BLaER1 (cell line): ENCODE results near the gene FBXL13.
"Not testable (repeated sequence)": the region's sequence is repeated elsewhere in the genome, so short reads cannot be mapped to it uniquely, and the experiment has no call there.

Experiments
- H3K27ac ChIP-seq: shearing (Covaris generic); formaldehyde crosslinking; 2 replicates; pipeline ENCODE4 v1.8.1; 2022
- H3K27me3 ChIP-seq: shearing (Covaris generic); formaldehyde crosslinking; 2 replicates; pipeline ENCODE4 v1.8.1; 2022
- H3K36me3 ChIP-seq: shearing (Covaris generic); formaldehyde crosslinking; 2 replicates; pipeline ENCODE4 v1.8.1; 2022
- H3K4me1 ChIP-seq: shearing (Covaris generic); formaldehyde crosslinking; 2 replicates; pipeline ENCODE4 v1.8.1; 2022
- H3K4me2 ChIP-seq: shearing (Covaris generic); formaldehyde crosslinking; 2 replicates; pipeline ENCODE4 v1.8.1; 2022
- H3K4me3 ChIP-seq: shearing (Covaris generic); formaldehyde crosslinking; 2 replicates; pipeline ENCODE4 v1.8.1; 2022
- H3K9ac ChIP-seq: shearing (Covaris generic); formaldehyde crosslinking; 2 replicates; pipeline ENCODE4 v1.8.1; 2022
- H3K9me3 ChIP-seq: shearing (Covaris generic); formaldehyde crosslinking; 2 replicates; pipeline ENCODE4 v1.8.1; 2022
- H4K20me1 ChIP-seq: shearing (Covaris generic); formaldehyde crosslinking; 2 replicates; pipeline ENCODE4 v1.8.1; 2022
- Cebpa-rat ChIP-seq: shearing (Covaris generic); IDR thresholded peaks from 2 replicates; pipeline ENCODE4 v1.8.1; 2022

Gene FBXL13

GRCh38 chr7:103009466-103010185, 65.0 kb downstream of the FBXL13 start:
- peak overlapping the region; percentile 35 for H3K4me3 ChIP-seq
- H3K9me3 ChIP-seq, result peaks cover 18% of the 10 kb centered on the region
- peak overlapping the region; percentile 71 for H3K9ac ChIP-seq
- H3K4me1 ChIP-seq, result peaks cover 33% of the 10 kb centered on the region
- H3K4me2 ChIP-seq, result peak overlapping the region; percentile 90
- H4K20me1 ChIP-seq, result no peaks in the 10 kb centered on the region
- no peaks in the 10 kb centered on the region for H3K27me3 ChIP-seq
- H3K36me3 ChIP-seq, result no peaks in the 10 kb centered on the region
- H3K27ac ChIP-seq, result peak overlapping the region; percentile 93
- TF ChIP-seq Cebpa-rat, result 0 out of 2 replicates have a peak, but pooled peaks have one; percentile 2

DNA sequence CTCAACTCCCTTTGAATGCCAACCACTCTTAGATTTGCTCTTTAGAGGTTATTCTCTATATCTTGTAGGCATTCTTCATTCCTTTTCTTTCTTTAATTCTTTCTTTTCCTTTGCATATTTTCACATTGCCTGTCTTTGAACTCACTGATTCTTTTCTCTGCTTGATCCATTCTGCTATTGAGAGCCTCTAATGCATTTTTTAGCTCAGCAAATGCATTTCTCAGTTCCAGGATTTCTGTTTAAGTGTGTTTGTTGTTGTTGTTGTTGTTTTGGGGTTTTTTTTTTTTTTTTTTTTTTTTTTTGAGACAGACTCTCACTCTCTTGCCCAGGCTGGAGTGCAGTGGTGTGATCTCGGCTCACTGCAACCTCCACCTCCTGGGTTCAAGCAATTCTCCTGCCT, 71.6 kb downstream of the FBXL13 start:
- no peak overlapping the region for H3K27ac ChIP-seq
- H3K4me2 ChIP-seq, result no peak overlapping the region
- no peaks in the 10 kb centered on the region for H4K20me1 ChIP-seq
- H3K9me3 ChIP-seq, result peaks cover 53% of the 10 kb centered on the region
- H3K36me3 ChIP-seq, result no peaks in the 10 kb centered on the region
- no peak overlapping the region for H3K9ac ChIP-seq
- H3K4me1 ChIP-seq, result peaks cover 6% of the 10 kb centered on the region; the same call in 1 of the 2 replicates
- no peaks in the 10 kb centered on the region for H3K27me3 ChIP-seq
- no peak for TF ChIP-seq Cebpa-rat
- no peak overlapping the region for H3K4me3 ChIP-seq

DNA sequence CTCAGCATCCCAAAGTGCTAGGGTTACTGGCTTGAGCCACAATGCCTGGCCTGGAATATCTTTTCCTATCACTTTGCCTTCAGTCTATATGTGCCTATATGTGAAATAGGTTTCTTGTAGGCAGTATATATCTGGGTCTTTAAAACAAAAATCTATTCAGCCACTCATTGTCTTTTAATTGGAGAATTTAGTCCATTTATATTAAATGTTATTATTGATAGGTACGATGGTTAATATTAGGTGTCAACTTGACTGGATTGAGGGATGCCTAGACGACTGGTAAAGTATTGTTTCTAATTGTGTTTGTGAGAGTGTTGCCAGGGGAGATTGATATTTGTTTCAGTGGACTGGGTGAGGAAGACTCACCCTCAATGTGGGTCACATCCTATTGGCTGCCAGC, 73.4 kb downstream of the FBXL13 start:
- H3K27me3 ChIP-seq, result no peaks in the 10 kb centered on the region
- no peaks in the 10 kb centered on the region for H3K4me1 ChIP-seq
- H3K9me3 ChIP-seq, result peaks cover 49% of the 10 kb centered on the region
- no peak overlapping the region for H3K27ac ChIP-seq
- H3K36me3 ChIP-seq, result no peaks in the 10 kb centered on the region
- no peak overlapping the region for H3K4me2 ChIP-seq
- no peak overlapping the region for H3K9ac ChIP-seq
- no peak for TF ChIP-seq Cebpa-rat
- H3K4me3 ChIP-seq, result no peak overlapping the region
- H4K20me1 ChIP-seq, result no peaks in the 10 kb centered on the region

DNA sequence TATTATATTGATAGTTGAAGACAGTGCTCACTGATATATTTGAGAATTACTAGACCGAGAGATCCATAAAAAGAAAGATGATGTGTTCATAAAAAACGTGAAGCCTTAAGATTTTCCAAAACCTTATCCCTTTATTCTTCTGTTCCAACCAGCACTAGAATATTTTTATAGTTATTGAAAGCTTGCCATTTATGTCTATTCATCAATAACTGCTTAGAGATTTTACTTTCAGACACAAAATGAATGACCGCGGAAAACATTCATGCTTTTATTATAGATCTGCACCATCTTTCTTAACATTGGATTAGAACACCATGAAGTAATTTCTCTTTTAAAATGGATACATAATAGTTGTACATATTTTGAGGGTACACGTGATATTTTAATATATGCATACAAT, 77.6 kb downstream of the FBXL13 start:
- no peaks in the 10 kb centered on the region for H3K27me3 ChIP-seq
- peaks cover 21% of the 10 kb centered on the region for H3K9me3 ChIP-seq
- no peaks in the 10 kb centered on the region for H3K36me3 ChIP-seq
- H3K4me2 ChIP-seq, result no peak overlapping the region
- no peaks in the 10 kb centered on the region for H4K20me1 ChIP-seq
- H3K4me3 ChIP-seq, result no peak overlapping the region
- no peak overlapping the region for H3K27ac ChIP-seq
- no peak for TF ChIP-seq Cebpa-rat
- H3K4me1 ChIP-seq, result no peaks in the 10 kb centered on the region
- H3K9ac ChIP-seq, result no peak overlapping the region

DNA sequence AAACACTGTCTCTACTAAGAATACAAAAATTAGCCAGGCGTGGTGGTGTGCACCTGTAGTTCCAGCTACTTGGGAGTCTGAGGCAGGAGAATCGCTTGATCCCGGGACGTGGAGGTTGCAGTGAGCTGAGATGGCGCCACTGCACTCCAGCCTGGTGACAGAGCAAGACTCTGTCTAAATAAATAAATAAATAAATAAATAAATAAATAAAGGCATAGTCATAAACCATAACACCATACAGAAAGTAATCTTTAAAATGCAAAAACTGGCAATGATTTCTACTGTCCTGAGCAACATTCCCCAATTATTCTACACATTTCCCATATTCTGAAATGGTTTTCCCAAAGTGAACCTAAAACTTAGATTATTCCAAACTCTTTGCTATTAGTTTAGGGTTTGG, 79.0 kb downstream of the FBXL13 start:
- H3K4me1 ChIP-seq, H4K20me1 ChIP-seq, H3K27ac ChIP-seq, H3K36me3 ChIP-seq, H3K4me2 ChIP-seq, H3K4me3 ChIP-seq, H3K27me3 ChIP-seq, H3K9me3 ChIP-seq, H3K9ac ChIP-seq: not testable (repeated sequence)

- Histone ChIP-seq H3K9ac (no peak overlapping the region), H3K9me3 (peaks cover 9% of the 10 kb centered on the region), H3K4me1 (no peaks in the 10 kb centered on the region), H3K4me2 (no peak overlapping the region), H3K4me3 (no peak overlapping the region), H3K27ac (no peak overlapping the region), H3K27me3 (no peaks in the 10 kb centered on the region), H4K20me1 (no peaks in the 10 kb centered on the region), H3K36me3 (no peaks in the 10 kb centered on the region)
- TF ChIP-seq Cebpa-rat, result no peak
These were observed 80.0 kb downstream of the FBXL13 start for GRCh38 chr7:102994567-102994966.

- Histone ChIP-seq H4K20me1 (no peaks in the 10 kb centered on the region), H3K27ac (no peak overlapping the region), H3K27me3 (no peaks in the 10 kb centered on the region), H3K9me3 (peaks cover 9% of the 10 kb centered on the region), H3K4me2 (no peak overlapping the region), H3K36me3 (no peaks in the 10 kb centered on the region), H3K4me3 (no peak overlapping the region), H3K4me1 (0 out of 2 replicates have a peak, but pooled peaks cover 6% of the 10 kb centered on the region), H3K9ac (no peak overlapping the region)
- no peak for TF ChIP-seq Cebpa-rat
These were observed 80.9 kb downstream of the FBXL13 start for GRCh38 chr7:102993718-102994029.

- H3K4me3 ChIP-seq, result no peak overlapping the region
- 0 out of 2 replicates have a peak, but pooled peaks cover 8% of the 10 kb centered on the region for H3K4me1 ChIP-seq
- H3K9ac ChIP-seq, result no peak overlapping the region
- H3K9me3 ChIP-seq, result peaks cover 9% of the 10 kb centered on the region
- TF ChIP-seq Cebpa-rat, result no peak
- H3K36me3 ChIP-seq, result no peaks in the 10 kb centered on the region
- H3K4me2 ChIP-seq, result no peak overlapping the region
- H3K27ac ChIP-seq, result no peak overlapping the region
- H3K27me3 ChIP-seq, result no peaks in the 10 kb centered on the region
- no peaks in the 10 kb centered on the region for H4K20me1 ChIP-seq
These were observed 81.5 kb downstream of the FBXL13 start for GRCh38 chr7:102992938-102993717.

- no peak overlapping the region for H3K4me3 ChIP-seq
- H4K20me1 ChIP-seq, result no peaks in the 10 kb centered on the region
- H3K9ac ChIP-seq, result no peak overlapping the region
- TF ChIP-seq Cebpa-rat, result no peak
- H3K4me1 ChIP-seq, result 0 out of 2 replicates have a peak, but pooled peaks cover 8% of the 10 kb centered on the region
- no peak overlapping the region for H3K4me2 ChIP-seq
- H3K27ac ChIP-seq, result no peak overlapping the region
- H3K27me3 ChIP-seq, result no peaks in the 10 kb centered on the region
- no peaks in the 10 kb centered on the region for H3K36me3 ChIP-seq
- H3K9me3 ChIP-seq, result peaks cover 9% of the 10 kb centered on the region
These were observed 82.1 kb downstream of the FBXL13 start for GRCh38 chr7:102992509-102992937.

GRCh38 chr7:102991540-102992214, 82.9 kb downstream of the FBXL13 start:
- Histone ChIP-seq H3K36me3 (no peaks in the 10 kb centered on the region), H3K4me2 (no peak overlapping the region), H3K9me3 (peaks cover 9% of the 10 kb centered on the region), H4K20me1 (no peaks in the 10 kb centered on the region), H3K27me3 (no peaks in the 10 kb centered on the region), H3K9ac (no peak overlapping the region), H3K4me1 (0 out of 2 replicates have a peak, but pooled peaks cover 8% of the 10 kb centered on the region), H3K4me3 (no peak overlapping the region), H3K27ac (no peak overlapping the region)
- no peak for TF ChIP-seq Cebpa-rat
